SK-N-SH (cell line): Measurements from ENCODE around the gene FMN2. TPM values are rescaled to one million over a fixed set of nuclear protein-coding genes. Genes with fewer than 3 reads are reported as not detected.

ENCODE experiments used
- CTCF ChIA-PET: fragments of 300-600, 350-600 bp; formaldehyde crosslinking; extraction: SDS; loops from one replicate; lab custom pipeline; 2021; lab: Yijun Ruan, JAX
- POLR2A ChIA-PET: fragments of 350-600 bp; sonication (Branson Sonifier 250); formaldehyde crosslinking; extraction: SDS; loops from one replicate; lab custom pipeline; 2020; ENCODE audit warnings: antibody characterized with exemption, inconsistent platforms; lab: Yijun Ruan, JAX
- DNase-seq: peaks from one replicate; pipeline ENCODE4 v3.0.0; 2012
- H2AFZ ChIP-seq: fragments of 200-600 bp; sonication (generic); 2 replicates; pipeline ENCODE4 v1.8.1; 2016; ENCODE audit warnings: antibody characterized with exemption, mild to moderate bottlenecking, low read depth
- H3F3A ChIP-seq: fragments of 200-600 bp; sonication (generic); replicated peaks from 2 replicates; pipeline ENCODE3; 2016; ENCODE audit warnings: antibody characterized with exemption, mild to moderate bottlenecking; ENCODE audit not compliant: insufficient read depth
- H3K27ac ChIP-seq, 2 experiments: fragments of 200-500 bp in 1 of 2; fragments of 200-600 bp in 1 of 2; sonication (Bioruptor generic) in 1 of 2; sonication (generic), shearing (Covaris generic) in 1 of 2; 2 replicates each; pipeline versions ENCODE4 v1.5.1 to v1.6.1; 2014 to 2016; ENCODE audit warnings: low read depth in 2 of 2, inconsistent platforms in 1 of 2, low read length in 1 of 2, mild to moderate bottlenecking in 1 of 2, mixed read lengths in 1 of 2
- H3K27me3 ChIP-seq: fragments of 200-600 bp; sonication (generic), shearing (Covaris generic); 2 replicates; pipeline ENCODE4 v1.6.1; 2016; ENCODE audit warnings: mixed run types; ENCODE audit not compliant: insufficient read depth
- H3K36me3 ChIP-seq, 2 experiments: fragments of 200-500 bp in 1 of 2; fragments of 200-600 bp in 1 of 2; sonication (Bioruptor generic) in 1 of 2; sonication (generic) in 1 of 2; replicated peaks in 1 of 2; 2 replicates each; pipeline versions ENCODE3 to v1.5.1; 2014 to 2016; ENCODE audit warnings: low read length in 1 of 2, mild to moderate bottlenecking in 1 of 2; ENCODE audit not compliant: insufficient read depth in 2 of 2, control insufficient read depth in 1 of 2
- H3K4me1 ChIP-seq, 2 experiments: fragments of 200-500 bp in 1 of 2; fragments of 200-600 bp in 1 of 2; sonication (Bioruptor generic) in 1 of 2; sonication (generic), shearing (Covaris generic) in 1 of 2; 2 replicates each; pipeline versions ENCODE4 v1.5.1 to v1.6.1; 2014 to 2016; ENCODE audit warnings: low read depth in 1 of 2, low read length in 1 of 2, mixed run types in 1 of 2; ENCODE audit not compliant: insufficient read depth in 2 of 2, control insufficient read depth in 1 of 2
- H3K4me2 ChIP-seq: fragments of 200-600 bp; sonication (generic), shearing (Covaris generic); 2 replicates; pipeline ENCODE4 v1.6.1; 2017; ENCODE audit warnings: mixed run types
- H3K4me3 ChIP-seq, 2 experiments: fragments of 200-500 bp in 1 of 2; fragments of 200-600 bp in 1 of 2; sonication (Bioruptor generic) in 1 of 2; sonication (generic), shearing (Covaris generic) in 1 of 2; 2 replicates each; pipeline versions ENCODE4 v1.5.1 to v1.8.1; 2014 to 2016; ENCODE audit warnings: low read depth in 2 of 2, inconsistent platforms in 1 of 2, low read length in 1 of 2, mild to moderate bottlenecking in 1 of 2, mixed read lengths in 1 of 2, moderate library complexity in 1 of 2
- H3K79me2 ChIP-seq: fragments of 200-600 bp; sonication (generic); 2 replicates; pipeline ENCODE4 v1.8.1; 2017; ENCODE audit warnings: mild to moderate bottlenecking; ENCODE audit not compliant: insufficient read depth
- H3K9ac ChIP-seq: fragments of 200-600 bp; sonication (generic); 2 replicates; pipeline ENCODE4 v1.6.1; 2017; ENCODE audit warnings: mixed run types
- H3K9me2 ChIP-seq: fragments of 200-600 bp; sonication (generic); 2 replicates; pipeline ENCODE4 v1.6.1; 2017; ENCODE audit warnings: mixed run types
- H3K9me3 ChIP-seq: fragments of 200-600 bp; sonication (generic); 2 replicates; pipeline ENCODE4 v1.6.1; 2017; ENCODE audit warnings: mixed run types, mild to moderate bottlenecking, moderate library complexity
- H4K20me1 ChIP-seq: fragments of 200-600 bp; sonication (generic); 2 replicates; pipeline ENCODE4 v1.6.1; 2017; ENCODE audit warnings: mild to moderate bottlenecking, mixed run types; ENCODE audit not compliant: insufficient read depth
- CHD2 ChIP-seq: fragments of 150-350 bp; IDR thresholded peaks from 2 replicates; pipeline ENCODE4 v1.6.1; 2018; ENCODE audit warnings: low read length; ENCODE audit not compliant: partially characterized antibody
- ELF1 ChIP-seq: IDR thresholded peaks from 2 replicates; pipeline ENCODE4 v1.4.0; 2012
- EP300 ChIP-seq, 2 experiments: IDR thresholded peaks; 2 replicates each; pipeline versions ENCODE4 v1.4.0 to v1.6.1; 2012; ENCODE audit warnings: borderline replicate concordance in 1 of 2, low read depth in 1 of 2, low read length in 1 of 2
- FOXJ3 ChIP-seq: sonication (generic); formaldehyde crosslinking; IDR thresholded peaks from 2 replicates; pipeline ENCODE4 v1.5.1; 2020; ENCODE audit warnings: mild to moderate bottlenecking, missing genetic modification reagents
- MAX ChIP-seq: IDR thresholded peaks from 2 replicates; pipeline ENCODE4 v1.4.0; 2012; ENCODE audit warnings: low read depth
- MXI1 ChIP-seq: IDR thresholded peaks from 2 replicates; pipeline ENCODE4 v1.6.1; 2012; ENCODE audit warnings: mild to moderate bottlenecking, low read depth, low read length, improper control_type of control experiment
- POLR2AphosphoS5 ChIP-seq: IDR thresholded peaks from 2 replicates; pipeline ENCODE4 v1.6.1; 2012; ENCODE audit warnings: low read depth, low read length
- RAD21 ChIP-seq: IDR thresholded peaks from 2 replicates; pipeline ENCODE4 v1.6.1; 2012; ENCODE audit warnings: mild to moderate bottlenecking, low read length
- RXRA ChIP-seq: IDR thresholded peaks from 2 replicates; pipeline ENCODE4 v1.4.0; 2012; ENCODE audit warnings: low read depth, mild to moderate bottlenecking, borderline replicate concordance
- SIN3A ChIP-seq: IDR thresholded peaks from 2 replicates; pipeline ENCODE4 v1.6.1; 2012; ENCODE audit warnings: low read depth, mild to moderate bottlenecking, low read length, moderate library complexity, borderline replicate concordance
- SMC3 ChIP-seq: IDR thresholded peaks from 2 replicates; pipeline ENCODE4 v1.6.1; 2012; ENCODE audit warnings: low read depth, low read length, improper control_type of control experiment
- TEAD4 ChIP-seq: IDR thresholded peaks from 2 replicates; pipeline ENCODE4 v1.4.0; 2012; ENCODE audit warnings: mild to moderate bottlenecking, borderline replicate concordance; ENCODE audit not compliant: insufficient read depth
- USF1 ChIP-seq: IDR thresholded peaks from 2 replicates; pipeline ENCODE4 v1.4.0; 2012; ENCODE audit warnings: low read depth, borderline replicate concordance
- USF2 ChIP-seq: fragments of 150-350 bp; IDR thresholded peaks from 2 replicates; pipeline ENCODE4 v1.6.1; 2017; ENCODE audit warnings: antibody characterized with exemption, low read length, low read depth, borderline replicate concordance
- ZBTB33 ChIP-seq: IDR thresholded peaks from 2 replicates; pipeline ENCODE4 v1.4.0; 2012; ENCODE audit warnings: low read depth, borderline replicate concordance
- WGBS: methylation state at CpG from one replicate; pipeline ENCODE4 v1.1.6; 2017; ENCODE audit warnings: low lambda C conversion rate; 5-methylcytosine and 5-hydroxymethylcytosine counted together
- polyA plus RNA-seq, 3 experiments: library from polyadenylated mRNA; depleted of rRNA; stranded (reverse); fragments of >200 nt; gene quantifications; 2 replicates each; pipeline ENCODE4 v1.2.3, GENCODE V29; 2012

FMN2 gene
- polyA plus RNA-seq, 1 of the 3 experiments (the other 2 are of a cell fraction), result 7.2 TPM

GRCh38 chr1:240170266-240170665, 78.6 kb downstream of the FMN2 start:
- no peak overlapping the region for H3K4me3 ChIP-seq
- POLR2A ChIA-PET, result no interaction called here
- H3K36me3 ChIP-seq, result peaks cover 0 to 21% of the 10 kb centered on the region in 2 experiments
- H3K79me2 ChIP-seq, result peaks cover 68% of the 10 kb centered on the region
- no peak overlapping the region for H2AFZ ChIP-seq
- no peaks in the 10 kb centered on the region for H3F3A ChIP-seq
- WGBS, result 89% methylated on average over 2 of the region's 2 CpGs
- H3K27me3 ChIP-seq, result no peaks in the 10 kb centered on the region
- no peaks in the 10 kb centered on the region for H4K20me1 ChIP-seq
- CTCF ChIA-PET, result interaction anchor here (0.6 to 2.4 kb wide), 2 partner anchors 19 to 446 kb away, joined by 3 to 8 read pairs; no protein-coding TSS in a partner anchor
- H3K4me1 ChIP-seq, result no peaks in the 10 kb centered on the region
- no peaks in the 10 kb centered on the region for H3K9me2 ChIP-seq
- no peak overlapping the region for H3K9ac ChIP-seq
- H3K27ac ChIP-seq, result no peak overlapping the region
- no peak for DNase-seq
- H3K4me2 ChIP-seq, result no peak overlapping the region
- H3K9me3 ChIP-seq, result no peaks in the 10 kb centered on the region
- TF ChIP-seq RXRA (no peak), POLR2AphosphoS5 (no peak), USF1 (no peak), CHD2 (no peak), SIN3A (no peak), ELF1 (no peak), MAX (no peak), USF2 (no peak), RAD21 (no peak)

- POLR2A ChIA-PET, result no interaction called here
- no peak overlapping the region for H3K4me2 ChIP-seq
- H3K9ac ChIP-seq, result no peak overlapping the region
- 94% methylated on average over 6 of the region's 6 CpGs for WGBS
- H3K4me1 ChIP-seq, result no peaks in the 10 kb centered on the region
- TF ChIP-seq MXI1, result no peak
- H3K27ac ChIP-seq, result no peak overlapping the region
- no peaks in the 10 kb centered on the region for H3K9me2 ChIP-seq
- H3K9me3 ChIP-seq, result no peaks in the 10 kb centered on the region
- H3K27me3 ChIP-seq, result no peaks in the 10 kb centered on the region
- no peaks in the 10 kb centered on the region for H3F3A ChIP-seq
- no peak for DNase-seq
- H3K36me3 ChIP-seq, result peaks cover 0 to 16% of the 10 kb centered on the region in 2 experiments
- peaks cover 69% of the 10 kb centered on the region for H3K79me2 ChIP-seq
- H3K4me3 ChIP-seq, result no peak overlapping the region
- H4K20me1 ChIP-seq, result no peaks in the 10 kb centered on the region
- CTCF ChIA-PET, result no interaction called here
- no peak overlapping the region for H2AFZ ChIP-seq
Measured at GRCh38 chr1:240170806-240171205, 79.1 kb downstream of the FMN2 start.

GRCh38 chr1:240171907-240172306, 80.2 kb downstream of the FMN2 start:
- 90% methylated on average over 2 of the region's 2 CpGs for WGBS
- CTCF ChIA-PET, result no interaction called here

More at GRCh38 chr1:240171907-240172306, 80.2 kb downstream of the FMN2 start:
- no peak overlapping the region for H3K4me2 ChIP-seq
- H2AFZ ChIP-seq, result no peak overlapping the region
- no peak for DNase-seq
- no peaks in the 10 kb centered on the region for H4K20me1 ChIP-seq
- no peaks in the 10 kb centered on the region for H3F3A ChIP-seq
- TF ChIP-seq EP300 (IDR thresholded peaks at IDR 0.05; ENCODE audit: borderline replicate concordance in 1 of 2, low read depth in 1 of 2, low read length in 1 of 2) (no peak), POLR2AphosphoS5 (no peak), TEAD4 (no peak), CHD2 (no peak), FOXJ3 (CRISPR knock-in tag) (no peak), SMC3 (no peak), ZBTB33 (no peak)
- H3K4me3 ChIP-seq, result no peak overlapping the region
- H3K36me3 ChIP-seq, result peaks cover 0 to 16% of the 10 kb centered on the region in 2 experiments
- H3K4me1 ChIP-seq, result no peaks in the 10 kb centered on the region
- H3K79me2 ChIP-seq, result peaks cover 73% of the 10 kb centered on the region
- H3K27ac ChIP-seq, result no peak overlapping the region
- H3K9ac ChIP-seq, result no peak overlapping the region
- no peaks in the 10 kb centered on the region for H3K27me3 ChIP-seq
- H3K9me3 ChIP-seq, result no peaks in the 10 kb centered on the region
- POLR2A ChIA-PET, result no interaction called here
- no peaks in the 10 kb centered on the region for H3K9me2 ChIP-seq
